Testis (tissue), 3 donors: ENCODE data around the gene A3GALT2. TPM values are rescaled to one million over a fixed set of nuclear protein-coding genes. Genes with fewer than 3 reads are reported as not detected.

Experiments
- DNase-seq: peaks from one replicate; pipeline ENCODE4 v3.0.0-alpha.2; 2019
- H3K27ac ChIP-seq, 2 donors: fragments of 200-600 bp; sonication (generic); one replicate each; pipeline ENCODE4 v1.5.1; 2019
- H3K27me3 ChIP-seq: fragments of 200-600 bp; sonication (generic); one replicate; pipeline ENCODE4 v1.5.1; 2019
- H3K36me3 ChIP-seq: fragments of 200-600 bp; sonication (generic); one replicate; pipeline ENCODE4 v1.5.1; 2017; ENCODE audit warnings: low read depth; ENCODE audit errors: missing control alignments
- H3K4me1 ChIP-seq: fragments of 200-600 bp; sonication (generic); one replicate; pipeline ENCODE4 v1.5.1; 2019
- H3K4me3 ChIP-seq, 2 donors: fragments of 200-600 bp; sonication (generic); one replicate each; pipeline ENCODE4 v1.5.1; 2017 to 2019
- H3K9me3 ChIP-seq: fragments of 200-600 bp; sonication (generic); one replicate; pipeline ENCODE4 v1.5.1; 2017
- CTCF ChIP-seq, 3 experiments: fragments of 450-650 bp in 2 of 3; fragments of 200-600 bp in 1 of 3; sonication (generic) in 1 of 3; IDR thresholded peaks; one replicate each; pipeline ENCODE4 v1.5.1; 2016 to 2019; ENCODE audit warnings: antibody characterized with exemption in 3 of 3, mild to moderate bottlenecking in 2 of 3, moderate library complexity in 1 of 3
- POLR2A ChIP-seq: fragments of 450-650 bp; IDR thresholded peaks from one replicate; pipeline ENCODE4 v1.6.1; 2017; ENCODE audit warnings: antibody characterized with exemption, mild to moderate bottlenecking, moderate library complexity
- WGBS, 2 donors: methylation state at CpG; one replicate each; pipeline ENCODE4 v1.1.5; 2018; 5-methylcytosine and 5-hydroxymethylcytosine counted together
- intact Hi-C: fragments of 100-400 bp; cut with DNase I; formaldehyde crosslinking; loops from one replicate; pipeline ENCODE4 v1.15.1; 2023; ENCODE audit warnings: low total_unique reads
- polyA plus RNA-seq: library from polyadenylated mRNA; stranded (reverse); fragments of 350-450 nt; fragmentation: Illumina TruSeq; extraction: RNeasy Lipid Tissue Mini Kit (QIAGEN cat#74804); gene quantifications from one replicate; pipeline ENCODE4 v1.2.3, GENCODE V29; 2014; ENCODE audit warnings: low read depth, low replicate concordance; ENCODE audit not compliant: insufficient read depth
- total RNA-seq, 2 donors: library from RNA; depleted of rRNA; stranded (reverse); fragments of >200 nt; gene quantifications; one replicate each; pipeline ENCODE4 v1.2.3, GENCODE V29; 2016

Gene A3GALT2
- total and polyA plus RNA-seq, 3 donors from 2014 or later = 0.87 to 1.7 TPM; not detected in 1

GRCh38 chr1:33363470-33363861 lies 42.6 kb upstream of the A3GALT2 start:
- Histone ChIP-seq H3K36me3 (no peaks in the 10 kb centered on the region), H3K4me1 (peaks cover 35% of the 10 kb centered on the region), H3K4me3 (no peak overlapping the region), H3K27me3 (no peaks in the 10 kb centered on the region), H3K9me3 (no peaks in the 10 kb centered on the region), H3K27ac (peak overlapping the region in 1 of 2 donors; percentile 64)
- no peak for DNase-seq
- intact Hi-C loops = no loop called here
- WGBS, 2 donors = 47 to 65% methylated on average over 5 of the region's 5 CpGs
- TF ChIP-seq CTCF (IDR thresholded peaks at IDR 0.05) (no peak), POLR2A (no peak)

GRCh38 chr1:33363021-33363420 lies 42.1 kb upstream of the A3GALT2 start:
- no peak for DNase-seq
- no peaks in the 10 kb centered on the region for H3K9me3 ChIP-seq
- H3K4me1 ChIP-seq = peaks cover 35% of the 10 kb centered on the region
- no peak overlapping the region for H3K4me3 ChIP-seq
- H3K36me3 ChIP-seq = no peaks in the 10 kb centered on the region
- no peak for TF ChIP-seq CTCF (IDR thresholded peaks at IDR 0.05)
- TF ChIP-seq POLR2A = no peak
- WGBS, 2 donors = 58 to 65% methylated on average over 5 of the region's 5 CpGs
- no peaks in the 10 kb centered on the region for H3K27me3 ChIP-seq
- H3K27ac ChIP-seq = peak overlapping the region in 1 of 2 donors; percentile 64
- intact Hi-C loops = no loop called here

- H3K4me1 ChIP-seq = peaks cover 35% of the 10 kb centered on the region
- DNase-seq = no peak
- H3K27ac ChIP-seq = no peak overlapping the region
- WGBS, 2 donors = 78 to 79% methylated on average over 11 of the region's 11 CpGs
- intact Hi-C loops = no loop called here
- no peaks in the 10 kb centered on the region for H3K9me3 ChIP-seq
- H3K4me3 ChIP-seq = no peak overlapping the region
- no peaks in the 10 kb centered on the region for H3K36me3 ChIP-seq
- TF ChIP-seq POLR2A = no peak
- no peak for TF ChIP-seq CTCF (IDR thresholded peaks at IDR 0.05)
- no peaks in the 10 kb centered on the region for H3K27me3 ChIP-seq
Observed at GRCh38 chr1:33361532-33362235, 40.8 kb upstream of the A3GALT2 start.

- H3K4me3 ChIP-seq = no peak overlapping the region
- DNase-seq = no peak
- no peaks in the 10 kb centered on the region for H3K9me3 ChIP-seq
- no peak overlapping the region for H3K27ac ChIP-seq
- H3K4me1 ChIP-seq = peaks cover 22% of the 10 kb centered on the region
- no peak for TF ChIP-seq CTCF (IDR thresholded peaks at IDR 0.05)
- TF ChIP-seq POLR2A = no peak
- no peaks in the 10 kb centered on the region for H3K36me3 ChIP-seq
- 86 to 88% methylated on average over 1 of the region's 1 CpG for WGBS, 2 donors
- no peaks in the 10 kb centered on the region for H3K27me3 ChIP-seq
- intact Hi-C loops = no loop called here
Observed at GRCh38 chr1:33360367-33360766, 39.5 kb upstream of the A3GALT2 start.

GRCh38 chr1:33359931-33360330 lies 39.0 kb upstream of the A3GALT2 start:
- intact Hi-C loops = no loop called here
- H3K36me3 ChIP-seq = no peaks in the 10 kb centered on the region
- no peaks in the 10 kb centered on the region for H3K27me3 ChIP-seq
- peaks cover 18% of the 10 kb centered on the region for H3K4me1 ChIP-seq
- no peak for DNase-seq
- H3K9me3 ChIP-seq = no peaks in the 10 kb centered on the region
- H3K4me3 ChIP-seq = no peak overlapping the region
- 81 to 97% methylated on average over 2 of the region's 2 CpGs for WGBS, 2 donors
- TF ChIP-seq CTCF (IDR thresholded peaks at IDR 0.05) = no peak
- no peak for TF ChIP-seq POLR2A
- H3K27ac ChIP-seq = no peak overlapping the region
